ENCODE results near the gene MRC1. TPM values are rescaled to one million over a fixed set of nuclear protein-coding genes. Genes with fewer than 3 reads are reported as not detected.
A peak's percentile ranks its signal among the peaks of the same experiment; 100 is the strongest.

Gene MRC1
- polyA plus RNA-seq, 3 donors, result 0.11 to 0.41 (median 0.34) TPM

- no peak overlapping the region for H2AFZ ChIP-seq (ENCODE audit: insufficient read depth, low read depth, low read length, poor library complexity, severe bottlenecking)
- Mint-ChIP-seq H3K27me3 (ENCODE audit: low read depth in 3 of 3) (peaks cover 0 to 6% (median 3%) of the 10 kb centered on the region in 3 donors), H3K27ac (no peak overlapping the region), H3K9me3 (peaks cover 0 to 1% (median 0%) of the 10 kb centered on the region in 7 donors), H3K4me3 (no peak overlapping the region), H3K4me1 (peaks cover 55% of the 10 kb centered on the region), H3K36me3 (no peaks in the 10 kb centered on the region)
- H3K36me3 ChIP-seq (replicated peaks in 1 of 2; ENCODE audit: control insufficient read depth in 1 of 2, insufficient read depth in 2 of 2, low read length in 2 of 2), result no peaks in the 10 kb centered on the region
- no peaks in the 10 kb centered on the region for H3K9me3 ChIP-seq (replicated peaks in 1 of 2; ENCODE audit: control insufficient read depth in 1 of 2, insufficient read depth in 1 of 2, low read length in 2 of 2)
- intact Hi-C loops (cut with micrococcal nuclease), result loop anchor here in 1 of 2 donors (10.0 kb wide), 1 partner anchor 51 kb away; no protein-coding TSS in a partner anchor
- H3K79me2 ChIP-seq (ENCODE audit: insufficient read depth, low read length), result no peaks in the 10 kb centered on the region
- H3K4me2 ChIP-seq (replicated peaks; ENCODE audit: extremely low read depth, low read length, poor library complexity, severe bottlenecking), result no peak overlapping the region
- H3K27me3 ChIP-seq (ENCODE audit: control insufficient read depth in 2 of 2, insufficient read depth in 2 of 2, low read length in 2 of 2), result peaks cover 0 to 3% of the 10 kb centered on the region in 2 donors
- no peaks in the 10 kb centered on the region for H4K20me1 ChIP-seq (ENCODE audit: insufficient read depth, low read length)
- H3K27ac ChIP-seq (ENCODE audit: low read depth in 1 of 2, low read length in 2 of 2), result no peak overlapping the region
- H3K4me3 ChIP-seq (replicated peaks in 1 of 3; ENCODE audit: low read depth in 2 of 3, low read length in 3 of 3), result no peak overlapping the region
- DNase-seq, result no peak
- TF ChIP-seq, protein P1, sequence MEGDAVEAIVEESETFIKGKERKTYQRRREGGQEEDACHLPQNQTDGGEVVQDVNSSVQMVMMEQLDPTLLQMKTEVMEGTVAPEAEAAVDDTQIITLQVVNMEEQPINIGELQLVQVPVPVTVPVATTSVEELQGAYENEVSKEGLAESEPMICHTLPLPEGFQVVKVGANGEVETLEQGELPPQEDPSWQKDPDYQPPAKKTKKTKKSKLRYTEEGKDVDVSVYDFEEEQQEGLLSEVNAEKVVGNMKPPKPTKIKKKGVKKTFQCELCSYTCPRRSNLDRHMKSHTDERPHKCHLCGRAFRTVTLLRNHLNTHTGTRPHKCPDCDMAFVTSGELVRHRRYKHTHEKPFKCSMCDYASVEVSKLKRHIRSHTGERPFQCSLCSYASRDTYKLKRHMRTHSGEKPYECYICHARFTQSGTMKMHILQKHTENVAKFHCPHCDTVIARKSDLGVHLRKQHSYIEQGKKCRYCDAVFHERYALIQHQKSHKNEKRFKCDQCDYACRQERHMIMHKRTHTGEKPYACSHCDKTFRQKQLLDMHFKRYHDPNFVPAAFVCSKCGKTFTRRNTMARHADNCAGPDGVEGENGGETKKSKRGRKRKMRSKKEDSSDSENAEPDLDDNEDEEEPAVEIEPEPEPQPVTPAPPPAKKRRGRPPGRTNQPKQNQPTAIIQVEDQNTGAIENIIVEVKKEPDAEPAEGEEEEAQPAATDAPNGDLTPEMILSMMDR (IDR thresholded peaks at IDR 0.05), result no peak
- WGBS (ENCODE audit: insufficient coverage), result 89% methylated on average over 1 of the region's 1 CpG
- H3K4me1 ChIP-seq (ENCODE audit: control insufficient read depth in 1 of 2, insufficient read depth in 2 of 2, low read length in 2 of 2), result peaks cover 47 to 62% of the 10 kb centered on the region in 2 donors
- no peak overlapping the region for H3K9ac ChIP-seq (ENCODE audit: insufficient read depth, low read length, poor library complexity, severe bottlenecking)
These were observed 26.5 kb downstream of the MRC1 start for GRCh38 chr10:17835688-17836087.

GRCh38 chr10:17836942-17837341 lies 27.8 kb downstream of the MRC1 start:
- Histone ChIP-seq H3K27ac (ENCODE audit: low read depth in 1 of 2, low read length in 2 of 2) (peak overlapping the region in 1 of 2 donors; percentile 52), H4K20me1 (ENCODE audit: insufficient read depth, low read length) (no peaks in the 10 kb centered on the region), H3K79me2 (ENCODE audit: insufficient read depth, low read length) (no peaks in the 10 kb centered on the region), H3K36me3 (replicated peaks in 1 of 2; ENCODE audit: control insufficient read depth in 1 of 2, insufficient read depth in 2 of 2, low read length in 2 of 2) (no peaks in the 10 kb centered on the region), H3K4me3 (replicated peaks in 1 of 3; ENCODE audit: low read depth in 2 of 3, low read length in 3 of 3) (peak overlapping the region; percentile 36 to 72 (median 48)), H3K9me3 (replicated peaks in 1 of 2; ENCODE audit: control insufficient read depth in 1 of 2, insufficient read depth in 1 of 2, low read length in 2 of 2) (no peaks in the 10 kb centered on the region), H2AFZ (ENCODE audit: insufficient read depth, low read depth, low read length, poor library complexity, severe bottlenecking) (peak overlapping the region; percentile 77), H3K4me2 (replicated peaks; ENCODE audit: extremely low read depth, low read length, poor library complexity, severe bottlenecking) (peak overlapping the region; percentile 79), H3K9ac (ENCODE audit: insufficient read depth, low read length, poor library complexity, severe bottlenecking) (no peak overlapping the region), H3K27me3 (ENCODE audit: control insufficient read depth in 2 of 2, insufficient read depth in 2 of 2, low read length in 2 of 2) (peaks cover 0 to 3% of the 10 kb centered on the region in 2 donors), H3K4me1 (ENCODE audit: control insufficient read depth in 1 of 2, insufficient read depth in 2 of 2, low read length in 2 of 2) (peaks cover 44 to 63% of the 10 kb centered on the region in 2 donors)
- TF ChIP-seq, protein P1 (IDR thresholded peaks at IDR 0.05), result no peak
- no peaks in the 10 kb centered on the region for H3K36me3 Mint-ChIP-seq
- peaks cover 0 to 6% (median 3%) of the 10 kb centered on the region in 3 donors for H3K27me3 Mint-ChIP-seq (ENCODE audit: low read depth in 3 of 3)
- WGBS (ENCODE audit: insufficient coverage), result 11% methylated on average over 8 of the region's 8 CpGs
- peaks cover 0 to 1% (median 0%) of the 10 kb centered on the region in 7 donors for H3K9me3 Mint-ChIP-seq
- H3K4me1 Mint-ChIP-seq, result peaks cover 56% of the 10 kb centered on the region
- intact Hi-C loops (cut with micrococcal nuclease), result loop anchor here in 1 of 2 donors (10.0 kb wide), 1 partner anchor 52 kb away; no protein-coding TSS in a partner anchor
- DNase-seq, result peak in 2 of 3 donors; percentile 49 to 53
- H3K27ac Mint-ChIP-seq, result peak overlapping the region in 5 of 7 donors; percentile 58 to 79 (median 73)
- H3K4me3 Mint-ChIP-seq, result peak overlapping the region; percentile 56 to 91

All from CD14-positive monocyte (primary cell).